Measurements from ENCODE around the gene CETP.
"Not testable (repeated sequence)": the region's sequence is repeated elsewhere in the genome, so short reads cannot be mapped to it uniquely, and the experiment has no call there.

CETP gene

DNA sequence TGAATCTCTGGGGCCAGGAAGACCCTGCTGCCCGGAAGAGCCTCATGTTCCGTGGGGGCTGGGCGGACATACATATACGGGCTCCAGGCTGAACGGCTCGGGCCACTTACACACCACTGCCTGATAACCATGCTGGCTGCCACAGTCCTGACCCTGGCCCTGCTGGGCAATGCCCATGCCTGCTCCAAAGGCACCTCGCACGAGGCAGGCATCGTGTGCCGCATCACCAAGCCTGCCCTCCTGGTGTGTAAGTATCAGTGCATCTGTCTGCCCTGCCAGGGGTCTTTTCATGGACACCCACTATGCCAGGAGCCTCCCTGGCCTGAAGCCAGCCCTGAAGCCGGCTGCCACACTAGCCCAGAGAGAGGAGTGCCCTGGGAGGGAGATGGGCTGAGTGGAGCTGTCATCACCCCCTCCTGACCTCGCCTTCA is at the start of gene CETP:
TSS of gene CETP (plus strand) at position 100 of the 431 bp plus-strand sequence. CDS start at position 130, 30 bp downstream.
- no peak for DNase-seq

- no peak for DNase-seq
Measured at GRCh38 chr16:56912746-56913708, 48.7 kb upstream of the CETP start.

- DNase-seq = no peak
Measured at GRCh38 chr16:56914896-56915295, 46.9 kb upstream of the CETP start.

DNA sequence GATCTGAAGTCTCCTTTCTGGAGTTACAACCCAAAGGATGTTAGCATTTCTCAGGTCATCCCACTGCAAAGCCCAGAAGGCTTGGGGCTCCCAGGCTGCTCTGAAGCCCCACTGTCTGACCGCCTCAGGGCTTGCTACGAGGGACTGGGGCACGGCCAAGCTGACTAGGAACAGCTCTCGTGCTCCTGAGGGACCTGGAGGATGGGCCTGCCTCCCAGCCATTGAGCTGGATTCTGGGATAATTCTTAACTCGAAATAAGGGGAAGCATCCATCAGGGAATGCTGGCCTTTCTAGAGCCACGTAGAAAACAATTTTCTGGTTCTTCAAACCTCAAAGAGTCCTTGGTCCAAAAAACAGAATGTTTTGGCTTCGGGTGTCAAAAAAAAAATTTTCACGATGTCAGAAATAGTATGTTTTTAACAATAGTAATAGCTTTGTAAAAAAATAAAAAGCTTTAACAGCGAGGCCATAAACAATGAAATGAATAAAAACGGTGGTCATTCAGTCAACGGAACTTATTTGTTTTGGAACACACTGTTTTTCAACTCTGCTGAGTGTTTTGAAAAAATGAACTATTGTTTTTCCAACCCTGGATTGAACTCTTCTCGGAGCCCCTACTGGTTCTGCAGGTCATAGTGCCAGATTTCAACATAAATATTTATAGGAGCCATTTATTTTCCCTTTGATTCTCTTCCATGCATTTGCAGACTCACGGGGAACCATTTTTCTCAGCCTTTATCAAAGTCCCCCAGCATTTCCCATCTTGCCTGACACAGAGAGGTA is 46.2 kb upstream of the CETP start:
- DNase-seq = no peak

DNA sequence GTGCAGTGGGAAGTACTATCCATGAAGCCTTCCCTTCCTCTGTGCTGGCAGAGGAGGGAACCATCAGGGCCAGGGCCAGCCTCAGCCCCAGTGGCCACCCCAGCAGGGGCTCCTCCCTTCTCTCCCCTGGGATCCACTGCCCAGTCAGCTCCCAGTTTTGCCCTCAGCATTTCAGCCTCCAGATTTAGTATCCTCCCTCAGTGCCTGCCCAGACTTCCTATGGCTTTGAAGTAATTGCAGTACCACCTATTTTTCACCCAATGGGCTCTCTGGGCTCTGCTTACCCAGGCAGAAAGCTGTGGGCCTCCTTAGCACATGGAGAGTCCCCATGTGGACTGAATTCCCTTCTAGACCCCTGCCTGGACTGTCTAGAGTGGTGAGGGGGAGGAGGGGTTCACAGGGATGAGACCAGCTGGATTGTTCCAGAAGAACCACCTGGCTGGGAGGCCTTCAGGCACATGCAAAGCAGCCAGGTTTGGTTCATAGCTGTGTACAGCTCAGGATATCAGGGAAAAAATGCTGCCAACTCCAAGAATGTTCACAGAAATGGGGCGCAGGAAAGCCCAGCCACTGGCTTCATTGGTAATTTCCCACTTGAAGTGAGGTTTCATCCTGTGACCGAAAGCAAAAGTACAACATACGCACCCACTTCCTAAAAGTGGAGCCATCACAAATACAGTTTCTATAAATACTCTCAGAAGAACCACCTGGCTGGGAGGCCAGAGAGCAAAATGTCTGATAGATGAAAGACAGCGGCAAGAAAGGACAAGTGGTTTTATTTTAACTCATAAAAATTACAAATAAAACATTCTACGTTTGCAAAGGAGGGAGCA is 45.0 kb upstream of the CETP start:
- no peak for DNase-seq

- DNase-seq = no peak
Measured at GRCh38 chr16:56918467-56919012, 43.2 kb upstream of the CETP start.

- DNase-seq = no peak
Measured at GRCh38 chr16:56919099-56919800, 42.5 kb upstream of the CETP start.

DNA sequence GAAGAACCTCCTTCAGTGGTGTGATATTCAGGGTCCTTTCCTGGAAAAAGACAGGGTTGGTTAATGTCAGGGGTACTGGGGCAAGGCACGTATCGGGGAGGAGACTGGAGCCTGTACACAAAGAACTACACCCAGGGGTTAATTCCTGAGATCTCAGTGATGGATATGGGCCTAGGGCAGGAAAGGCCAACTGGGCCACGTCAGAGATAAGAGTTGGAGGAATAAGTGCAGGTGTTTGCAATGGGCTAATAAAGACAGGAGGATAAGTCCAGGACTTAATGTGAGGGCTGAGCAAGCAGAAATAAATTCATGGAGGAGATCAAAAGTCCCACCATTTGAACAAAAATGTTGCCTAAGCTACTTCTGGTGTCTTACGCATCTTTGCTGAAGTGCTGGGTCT is 40.2 kb upstream of the CETP start:
- DNase-seq = no peak

DNA sequence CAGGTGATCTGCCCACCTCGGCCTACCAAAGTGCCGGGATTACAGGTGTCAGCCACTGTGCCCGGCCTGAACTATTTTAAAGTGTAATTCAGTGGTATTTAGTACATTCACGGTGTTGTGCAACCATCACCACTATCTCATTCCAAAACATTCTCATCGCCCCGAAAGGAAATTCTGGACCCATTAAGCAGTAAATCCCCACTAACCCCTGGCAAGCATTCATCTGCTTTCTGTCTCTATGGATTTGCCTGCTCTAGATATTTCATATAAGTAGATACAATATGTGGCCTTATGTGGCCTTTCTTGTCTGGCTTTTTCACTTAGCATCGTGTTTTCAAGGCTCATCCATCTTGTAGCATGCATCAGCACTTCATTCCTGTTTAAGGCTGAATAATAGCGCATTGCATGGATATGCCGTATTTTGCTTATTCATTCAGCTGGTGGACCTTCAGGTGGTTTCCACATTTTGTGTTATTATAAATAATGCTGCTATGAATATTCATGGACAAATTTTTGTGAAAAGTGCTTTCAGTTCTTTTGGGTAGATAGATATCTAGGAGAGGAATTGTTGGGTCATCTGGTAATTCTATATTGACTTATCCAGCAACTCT is 38.2 kb upstream of the CETP start:
- no peak for DNase-seq

- DNase-seq = no peak
Measured at GRCh38 chr16:56927471-56927870, 34.3 kb upstream of the CETP start.

GRCh38 chr16:56929639-56930038 is 32.1 kb upstream of the CETP start:
- DNase-seq = no peak

DNA sequence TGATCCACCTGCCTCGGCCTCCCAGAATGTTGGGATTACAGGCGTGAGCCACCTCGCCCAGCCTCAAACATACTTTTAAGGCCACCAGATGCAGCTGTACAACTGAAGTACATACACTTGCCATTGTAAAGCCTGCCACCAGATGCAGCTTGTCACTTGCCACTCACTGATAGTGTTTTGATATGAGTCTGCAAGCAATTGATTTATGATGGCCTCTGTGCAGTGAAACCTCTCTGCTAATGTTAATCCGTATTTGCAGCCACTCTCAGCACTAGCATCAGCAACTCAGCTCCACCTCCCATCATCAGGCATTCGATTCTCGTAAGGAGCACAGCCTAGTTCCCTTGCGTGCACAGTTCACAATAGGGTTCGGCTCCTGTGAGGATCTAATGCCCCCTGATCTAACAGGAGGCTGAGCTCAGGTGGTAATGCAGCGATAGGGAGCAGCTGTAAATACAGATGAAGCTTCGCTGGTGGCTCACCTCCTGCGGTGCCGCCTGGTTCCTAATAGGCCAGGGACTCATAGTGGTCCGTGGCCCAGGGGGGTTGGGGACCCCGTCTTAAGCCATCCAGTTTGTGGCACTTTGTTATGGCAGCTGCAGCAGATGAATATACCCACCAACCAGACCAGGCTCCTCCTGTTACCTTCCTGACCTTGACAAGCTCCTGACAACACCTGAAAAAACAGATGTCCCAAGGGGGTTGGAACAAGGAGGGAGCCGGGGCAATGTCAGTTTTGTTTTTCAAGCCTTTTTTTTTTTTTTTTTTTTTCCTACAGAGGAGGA is 31.1 kb upstream of the CETP start:
- peak; percentile 69 for DNase-seq

DNA sequence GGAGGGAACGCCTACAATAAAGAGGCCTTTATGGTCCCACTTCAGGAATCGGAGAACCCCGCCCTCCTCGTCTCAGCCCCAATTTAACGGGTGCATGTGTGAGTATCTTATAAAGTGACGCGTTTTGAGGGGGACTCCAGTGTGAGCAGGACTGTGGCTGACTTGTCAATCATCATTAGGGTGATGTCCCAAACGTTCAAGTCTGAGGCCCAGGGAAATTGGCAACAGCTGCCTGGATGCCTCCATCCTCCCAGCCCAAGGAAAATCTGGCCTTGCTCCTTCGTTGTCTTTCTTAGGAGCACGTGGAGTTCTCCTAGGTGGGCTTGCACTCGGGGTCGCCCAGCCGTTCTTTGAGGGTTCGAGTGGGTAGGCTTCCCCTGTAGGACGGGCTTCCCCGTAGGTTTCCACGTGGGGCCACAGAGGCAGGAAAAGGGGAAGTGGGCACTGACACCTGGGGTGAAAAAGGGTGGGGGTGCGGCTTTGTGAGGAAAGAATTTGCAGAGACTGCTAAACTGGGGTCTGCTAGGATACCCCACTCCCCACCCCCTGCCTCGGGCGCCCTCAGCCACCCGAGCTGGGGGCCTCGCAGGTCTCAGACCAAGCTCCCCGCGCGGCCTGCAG is 30.4 kb upstream of the CETP start:
- DNase-seq = no peak

- peak; percentile 95 for DNase-seq
Measured at GRCh38 chr16:56931892-56932720, 29.6 kb upstream of the CETP start, which contains the start of gene HERPUD1. HERPUD1 (plus strand) TSS chr16:56932142; CDS start chr16:56932245, 103 bp downstream.

DNA sequence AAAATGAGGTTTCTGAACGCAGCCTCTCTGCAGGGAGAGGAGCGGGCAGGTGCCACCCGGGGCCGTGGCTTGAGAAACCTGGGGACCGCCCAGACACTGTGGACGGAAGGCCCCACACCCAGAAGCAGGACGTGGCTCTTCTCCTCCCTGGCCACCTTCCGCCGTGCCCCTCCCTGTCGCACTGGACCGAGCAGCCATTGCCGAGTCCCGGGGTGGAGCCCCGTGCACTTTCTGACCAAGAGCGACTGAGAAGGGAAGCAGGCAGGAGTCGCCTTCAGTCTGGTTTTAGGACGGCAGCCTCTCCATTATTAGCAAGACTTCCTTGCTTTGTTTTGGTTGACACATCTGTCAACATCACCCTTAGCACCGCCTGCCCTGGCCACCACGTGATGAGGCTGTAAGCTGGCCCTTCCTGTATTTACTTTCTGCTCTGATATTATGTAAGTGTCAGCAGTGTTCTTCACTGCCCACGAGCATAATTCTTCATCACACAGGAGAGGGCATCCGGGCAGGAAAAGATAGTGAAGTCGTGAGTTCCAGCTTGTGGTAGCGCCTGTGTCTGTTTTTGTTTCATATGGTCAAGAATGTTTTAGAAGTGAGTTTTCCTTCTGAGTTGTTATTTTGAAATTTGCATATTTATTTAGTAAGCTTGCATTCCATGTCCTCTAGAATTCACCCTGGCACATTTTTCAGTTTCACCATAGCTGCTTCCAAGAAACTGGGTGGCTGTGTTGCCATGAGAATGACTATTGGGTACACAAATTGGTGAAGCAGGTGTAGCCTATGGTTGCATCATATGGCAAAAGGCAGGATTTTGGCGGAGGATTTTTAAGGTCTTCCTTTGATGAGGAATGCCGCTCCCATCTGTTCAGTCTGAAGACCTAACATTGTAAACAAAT is 28.8 kb upstream of the CETP start:
- peak; percentile 35 for DNase-seq

DNA sequence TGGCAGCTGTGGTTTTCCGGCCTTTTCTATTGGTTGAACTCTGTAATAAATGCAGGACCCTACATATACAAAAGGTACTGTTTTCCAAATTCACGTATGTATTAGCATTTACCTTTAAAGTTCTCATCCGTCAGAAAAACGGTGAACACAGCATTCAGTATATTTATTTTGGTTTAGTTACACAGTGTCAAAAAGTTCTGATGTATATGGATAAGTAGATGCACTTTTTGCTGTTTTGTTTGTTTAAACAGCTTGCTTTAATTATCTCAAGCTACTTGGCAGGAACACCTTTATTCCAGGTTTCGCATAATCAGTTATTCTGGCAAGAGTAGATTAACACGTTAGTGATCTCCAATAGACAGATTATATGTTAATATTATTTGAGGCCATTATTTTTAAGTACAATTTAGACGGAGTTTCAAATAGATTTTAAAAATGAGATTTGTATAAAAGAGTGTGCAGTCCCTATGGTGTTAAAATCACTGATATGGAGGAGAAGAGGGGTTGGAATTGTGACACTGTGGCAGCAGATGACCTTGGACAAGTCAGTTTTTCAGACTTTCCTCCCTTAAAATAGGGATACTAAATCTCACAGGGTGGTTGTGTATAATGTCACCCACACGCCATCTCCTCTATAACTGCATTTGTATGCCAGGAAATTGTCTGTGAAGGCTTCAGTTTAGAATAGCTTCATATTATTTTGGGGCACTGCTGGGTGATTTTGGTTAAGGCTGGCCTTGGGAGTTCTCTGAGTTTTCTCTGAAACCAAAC is 27.7 kb upstream of the CETP start:
- no peak for DNase-seq

GRCh38 chr16:56934599-56935145 is 27.1 kb upstream of the CETP start:
- DNase-seq = not testable (repeated sequence)
